Measurements from ENCODE around the gene MPRIP. TPM values are rescaled to one million over a fixed set of nuclear protein-coding genes. Genes with fewer than 3 reads are reported as not detected.

Gene MPRIP
- polyA plus RNA-seq, 1 donor (not counting 4 experiments of a cell fraction or from before 2014, with no cell fraction given), result 113 TPM

- H3K4me3 ChIP-seq (ENCODE audit: control insufficient read depth in 2 of 3, extremely low read depth in 1 of 3, insufficient read depth in 2 of 3, low read depth in 1 of 3, low read length in 3 of 3), result no peak overlapping the region
- H2AFZ ChIP-seq (ENCODE audit: control insufficient read depth, low read length), result no peak overlapping the region
- no peaks in the 10 kb centered on the region for H3K9me3 ChIP-seq (ENCODE audit: control insufficient read depth, low read depth, low read length)
- H3K27me3 ChIP-seq (ENCODE audit: control insufficient read depth, extremely low read depth, insufficient read depth, low read length), result no peaks in the 10 kb centered on the region
- TF ChIP-seq CTCF (optimal IDR thresholded peaks at IDR 0.05 in 1 of 3, IDR thresholded peaks at IDR 0.05 in 1 of 3, conservative IDR thresholded peaks at IDR 0.05 in 1 of 3; ENCODE audit: extremely low read depth in 1 of 3, insufficient read depth in 2 of 3, low read length in 3 of 3), result no peak
- no peak for TF ChIP-seq EZH2 (IDR thresholded peaks at IDR 0.05; ENCODE audit: low read length)
- peaks cover 23% of the 10 kb centered on the region for H4K20me1 ChIP-seq (ENCODE audit: control insufficient read depth, extremely low read depth, insufficient read depth, low read length)
- peaks cover 95% of the 10 kb centered on the region for H3K79me2 ChIP-seq (ENCODE audit: control insufficient read depth, insufficient read depth, low read length)
- H3K27ac ChIP-seq (ENCODE audit: control insufficient read depth, insufficient read depth, low read length), result no peak overlapping the region
- H3K4me2 ChIP-seq (ENCODE audit: control insufficient read depth, extremely low read depth, insufficient read depth, low read depth, low read length), result no peak overlapping the region
- H3K9me1 ChIP-seq (ENCODE audit: control insufficient read depth, extremely low read depth, insufficient read depth, low read length), result peaks cover 14% of the 10 kb centered on the region
- FAIRE-seq (no peak), DNase-seq (ENCODE audit: low read depth, low spot score) (no peak)
- dilution Hi-C loops (cut with MboI; ENCODE audit: extremely low pct_ligation_motif_present, low sequenced_read_pairs), result no loop called here
- no peak overlapping the region for H3K9ac ChIP-seq (ENCODE audit: control insufficient read depth, extremely low read depth, insufficient read depth, low read length)
- peaks cover 12 to 18% of the 10 kb centered on the region in 2 experiments for H3K36me3 ChIP-seq (ENCODE audit: control insufficient read depth in 2 of 2, extremely low read depth in 1 of 2, insufficient read depth in 2 of 2, low read length in 2 of 2)
- H3K4me1 ChIP-seq (ENCODE audit: control insufficient read depth, extremely low read depth, insufficient read depth, low read length), result peaks cover 19% of the 10 kb centered on the region
These were observed 22.1 kb downstream of the MPRIP start for GRCh38 chr17:17064322-17064721.

GRCh38 chr17:17066021-17066420, 23.8 kb downstream of the MPRIP start:
- H3K4me1 ChIP-seq (ENCODE audit: control insufficient read depth, extremely low read depth, insufficient read depth, low read length), result peaks cover 19% of the 10 kb centered on the region
- H4K20me1 ChIP-seq (ENCODE audit: control insufficient read depth, extremely low read depth, insufficient read depth, low read length), result peaks cover 17% of the 10 kb centered on the region
- H3K9me1 ChIP-seq (ENCODE audit: control insufficient read depth, extremely low read depth, insufficient read depth, low read length), result peaks cover 12% of the 10 kb centered on the region
- dilution Hi-C loops (cut with MboI; ENCODE audit: extremely low pct_ligation_motif_present, low sequenced_read_pairs), result no loop called here
- H3K4me3 ChIP-seq (ENCODE audit: control insufficient read depth in 2 of 3, extremely low read depth in 1 of 3, insufficient read depth in 2 of 3, low read depth in 1 of 3, low read length in 3 of 3), result no peak overlapping the region
- H3K27ac ChIP-seq (ENCODE audit: control insufficient read depth, insufficient read depth, low read length), result no peak overlapping the region
- H3K9ac ChIP-seq (ENCODE audit: control insufficient read depth, extremely low read depth, insufficient read depth, low read length), result no peak overlapping the region
- DNase-seq (ENCODE audit: low read depth, low spot score) (no peak), FAIRE-seq (no peak)
- no peaks in the 10 kb centered on the region for H3K9me3 ChIP-seq (ENCODE audit: control insufficient read depth, low read depth, low read length)
- H3K36me3 ChIP-seq (ENCODE audit: control insufficient read depth in 2 of 2, extremely low read depth in 1 of 2, insufficient read depth in 2 of 2, low read length in 2 of 2), result peaks cover 10% of the 10 kb centered on the region in 2 experiments
- H2AFZ ChIP-seq (ENCODE audit: control insufficient read depth, low read length), result no peak overlapping the region
- peaks cover 94% of the 10 kb centered on the region for H3K79me2 ChIP-seq (ENCODE audit: control insufficient read depth, insufficient read depth, low read length)
- H3K27me3 ChIP-seq (ENCODE audit: control insufficient read depth, extremely low read depth, insufficient read depth, low read length), result no peaks in the 10 kb centered on the region
- TF ChIP-seq CTCF (optimal IDR thresholded peaks at IDR 0.05 in 1 of 3, IDR thresholded peaks at IDR 0.05 in 1 of 3, conservative IDR thresholded peaks at IDR 0.05 in 1 of 3; ENCODE audit: extremely low read depth in 1 of 3, insufficient read depth in 2 of 3, low read length in 3 of 3) (no peak), EZH2 (IDR thresholded peaks at IDR 0.05; ENCODE audit: low read length) (no peak)
- no peak overlapping the region for H3K4me2 ChIP-seq (ENCODE audit: control insufficient read depth, extremely low read depth, insufficient read depth, low read depth, low read length)
